ENCODE data around the gene COTL1.

COTL1 gene, protein sequence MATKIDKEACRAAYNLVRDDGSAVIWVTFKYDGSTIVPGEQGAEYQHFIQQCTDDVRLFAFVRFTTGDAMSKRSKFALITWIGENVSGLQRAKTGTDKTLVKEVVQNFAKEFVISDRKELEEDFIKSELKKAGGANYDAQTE
- 264 to 577 (median 459) reads per million in 18 experiments for total RNA-seq

DNA sequence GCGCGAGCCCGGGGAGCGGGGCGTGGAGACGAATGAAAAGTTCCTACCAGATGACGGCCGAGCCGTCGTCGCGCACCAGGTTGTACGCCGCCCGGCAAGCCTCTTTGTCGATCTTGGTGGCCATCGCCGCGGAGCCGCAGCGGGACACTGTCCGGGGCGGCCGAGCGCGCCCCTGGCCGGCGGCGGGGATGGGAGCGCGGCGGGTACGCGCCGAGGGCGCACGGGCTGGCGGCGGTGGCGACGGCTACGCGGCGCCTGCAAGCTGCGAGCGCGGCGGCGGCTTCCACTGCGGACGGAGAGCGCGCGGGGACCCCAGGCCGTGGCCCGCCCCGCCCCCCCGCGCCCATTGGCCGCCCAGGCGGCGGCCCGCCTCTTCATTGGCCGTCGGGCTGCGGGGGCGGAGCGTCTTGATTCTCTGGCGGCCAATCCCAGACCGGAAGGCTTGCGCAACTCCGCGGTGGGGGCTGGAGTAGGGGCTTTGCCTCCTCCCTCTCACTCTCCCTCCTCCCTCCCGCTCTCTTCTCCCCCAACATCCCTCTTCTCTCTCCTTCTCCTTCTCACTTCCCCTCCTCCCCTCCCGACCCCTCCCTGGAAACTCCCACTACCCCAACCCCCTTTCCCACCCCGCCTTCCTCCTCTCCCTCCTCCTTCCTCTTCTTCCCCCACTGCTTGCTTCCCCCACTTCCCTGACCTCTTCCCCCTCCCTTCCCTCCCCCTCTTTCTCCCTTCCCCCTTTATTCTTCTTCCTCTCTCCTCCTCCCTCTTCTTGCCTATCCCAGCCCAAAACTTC is at the start of gene COTL1:
Gene COTL1 (minus strand): TSS at position 288 of the 790 bp plus-strand sequence. CDS start 164 bp downstream, at position 124.
- DNase-seq: peak; percentile 98 to 99

DNA sequence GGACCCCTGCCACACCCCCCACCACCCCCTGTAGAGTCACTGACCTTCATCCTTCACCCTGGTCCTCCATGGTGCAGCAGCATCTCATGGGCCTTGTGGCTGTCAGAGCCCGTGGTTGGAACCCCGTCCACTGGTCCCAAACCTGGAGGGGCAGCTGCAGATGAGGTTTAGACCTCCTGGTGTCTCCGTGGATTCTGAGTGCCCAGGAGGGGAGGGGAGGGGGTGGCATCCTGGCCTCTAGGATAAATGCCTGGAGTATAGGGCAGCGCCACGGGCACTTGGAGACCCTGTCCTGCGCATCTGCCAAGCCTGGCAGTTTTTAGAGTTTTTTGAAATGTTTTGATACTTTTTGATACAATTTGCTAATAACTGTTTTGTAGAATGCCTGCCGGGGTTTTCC is 48.0 kb upstream of the COTL1 start:
- DNase-seq: no peak

DNA sequence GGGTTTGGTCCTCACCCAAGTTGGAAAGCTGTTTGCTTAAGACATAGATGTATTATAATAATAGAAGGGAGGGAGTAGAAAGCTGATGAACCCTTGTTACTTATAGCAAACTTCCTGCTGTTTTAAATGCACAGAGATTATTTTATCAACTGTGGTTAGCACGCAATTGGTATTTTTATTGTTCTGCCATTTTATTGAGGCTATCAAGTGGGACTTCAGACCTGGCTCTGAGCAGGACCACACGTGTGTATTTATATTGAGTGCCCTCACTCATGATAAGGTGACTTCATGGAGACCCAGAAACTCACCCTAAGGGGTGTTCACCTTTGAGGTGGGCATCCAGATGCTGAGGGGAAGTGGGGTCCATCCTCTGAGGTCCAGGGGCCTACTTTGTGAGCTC is 47.5 kb upstream of the COTL1 start:
- DNase-seq: no peak

DNA sequence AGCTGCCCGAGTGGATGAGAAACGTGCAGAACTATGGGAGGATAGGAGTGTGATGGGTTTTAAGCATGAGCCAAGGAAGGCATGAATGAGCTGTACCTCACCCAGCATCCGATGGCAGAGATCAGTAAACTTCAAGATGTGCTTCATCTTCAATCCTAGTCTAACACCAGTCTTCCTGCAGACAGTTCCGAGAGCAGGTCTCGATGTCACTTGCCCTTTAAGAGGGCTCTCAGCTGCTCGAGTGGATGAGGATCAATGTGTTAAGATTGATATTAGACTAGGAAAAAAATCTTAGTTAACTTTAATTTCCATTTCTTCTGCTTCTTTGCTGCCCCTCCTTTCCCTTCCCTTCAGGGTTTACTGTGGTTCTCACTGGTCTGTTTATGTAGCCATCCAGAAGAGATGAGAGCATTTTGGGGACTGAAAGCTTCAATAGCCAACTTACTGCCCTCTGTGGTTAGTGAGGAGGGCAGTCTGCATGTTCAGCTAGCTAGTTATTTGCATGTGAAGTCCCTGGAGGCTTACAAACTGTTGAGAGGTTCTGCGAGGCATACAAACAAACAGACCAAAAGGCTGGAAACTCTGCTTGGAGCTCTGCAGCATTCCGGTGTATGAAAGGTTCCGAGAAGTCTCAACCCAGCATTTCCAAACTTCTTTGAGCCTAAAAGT is 45.7 kb upstream of the COTL1 start:
- no peak for DNase-seq

DNA sequence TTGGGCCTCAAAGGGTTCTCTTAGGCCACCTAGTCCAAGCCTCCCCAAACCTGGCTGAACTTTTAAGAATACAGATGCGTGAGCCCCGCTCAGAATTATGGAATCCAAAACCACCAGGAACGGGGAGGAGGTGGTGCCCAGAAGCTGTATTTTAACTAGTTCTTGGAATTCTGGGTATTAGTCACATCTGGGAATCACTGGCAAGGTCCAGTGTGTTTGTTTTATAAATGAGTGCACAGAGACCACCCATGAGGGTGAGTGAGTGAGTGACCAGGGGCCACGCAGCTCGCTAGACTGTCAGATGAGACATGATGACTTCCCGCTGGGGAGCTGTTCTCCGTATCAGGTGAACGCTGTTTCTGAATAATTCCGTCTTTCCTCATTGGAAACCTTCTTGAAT is 44.6 kb upstream of the COTL1 start:
- no peak for DNase-seq

DNA sequence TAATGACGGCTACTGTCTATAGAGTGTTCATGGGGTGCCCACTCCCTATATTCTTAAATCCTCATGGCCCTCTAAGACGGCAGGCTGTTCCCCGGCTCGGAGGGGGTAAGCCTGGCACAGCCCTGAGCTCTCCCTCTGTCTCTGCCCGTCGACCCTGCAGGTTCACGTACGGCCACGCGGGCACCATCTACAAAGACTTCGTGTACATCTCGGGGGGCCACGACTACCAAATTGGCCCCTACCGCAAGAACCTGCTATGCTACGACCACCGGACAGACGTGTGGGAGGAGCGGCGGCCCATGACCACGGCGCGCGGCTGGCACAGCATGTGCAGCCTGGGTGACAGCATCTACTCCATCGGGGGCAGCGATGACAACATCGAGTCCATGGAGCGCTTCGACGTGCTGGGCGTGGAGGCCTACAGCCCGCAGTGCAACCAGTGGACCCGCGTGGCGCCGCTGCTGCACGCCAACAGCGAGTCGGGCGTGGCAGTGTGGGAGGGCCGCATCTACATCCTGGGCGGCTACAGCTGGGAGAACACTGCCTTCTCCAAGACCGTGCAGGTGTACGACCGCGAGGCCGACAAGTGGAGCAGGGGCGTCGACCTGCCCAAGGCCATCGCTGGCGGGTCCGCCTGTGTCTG is 43.7 kb upstream of the COTL1 start:
- DNase-seq: no peak

DNA sequence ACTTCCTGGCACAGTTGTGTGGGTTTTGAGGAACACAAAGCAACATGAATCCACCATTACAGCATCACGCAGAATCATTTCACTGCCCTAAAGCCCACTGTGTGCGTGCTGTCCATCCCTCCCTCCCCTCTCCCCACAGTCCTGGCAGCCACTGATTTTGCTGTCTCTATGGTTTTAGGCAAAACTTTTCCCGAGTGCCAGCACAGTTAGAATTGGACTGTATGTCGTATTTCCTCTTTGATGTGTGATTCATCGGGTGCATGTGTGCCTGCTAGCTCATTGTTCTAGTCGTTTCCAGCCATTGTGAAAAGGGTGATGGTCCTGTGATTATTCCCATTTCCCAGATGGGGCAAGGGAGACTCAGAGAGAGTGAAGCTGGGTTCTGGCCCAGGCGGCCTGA is 43.1 kb upstream of the COTL1 start:
- peak; percentile 12 to 50 for DNase-seq

DNA sequence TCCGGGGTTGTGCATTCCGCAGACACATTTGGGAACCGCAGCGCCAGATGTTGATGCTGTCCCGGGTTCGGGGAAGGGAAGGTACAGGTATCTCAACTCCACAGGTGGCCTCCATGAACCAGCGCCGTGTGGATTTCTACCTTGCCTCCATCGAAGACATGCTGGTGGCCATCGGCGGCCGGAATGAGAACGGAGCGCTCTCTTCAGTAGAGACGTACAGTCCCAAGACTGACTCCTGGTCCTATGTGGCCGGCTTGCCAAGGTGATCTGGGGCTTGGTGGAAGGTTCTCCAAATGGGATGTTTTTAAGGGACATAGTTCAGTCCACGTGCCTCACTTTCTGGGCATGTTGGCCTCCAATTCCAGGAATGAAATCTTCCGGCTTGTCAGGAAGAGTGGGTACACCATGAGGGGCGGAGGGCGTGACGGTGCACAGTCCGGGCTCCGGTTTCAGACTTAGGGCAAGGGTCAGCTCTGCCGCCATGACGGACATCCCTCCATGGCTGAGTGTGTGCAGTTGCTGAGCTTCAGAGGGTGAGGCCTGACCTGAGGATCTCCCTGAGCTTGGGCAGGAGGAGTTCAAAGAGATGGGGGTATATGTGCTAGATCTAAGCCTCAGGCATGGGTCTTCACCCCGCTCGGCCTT is 41.9 kb upstream of the COTL1 start:
- DNase-seq: no peak

DNA sequence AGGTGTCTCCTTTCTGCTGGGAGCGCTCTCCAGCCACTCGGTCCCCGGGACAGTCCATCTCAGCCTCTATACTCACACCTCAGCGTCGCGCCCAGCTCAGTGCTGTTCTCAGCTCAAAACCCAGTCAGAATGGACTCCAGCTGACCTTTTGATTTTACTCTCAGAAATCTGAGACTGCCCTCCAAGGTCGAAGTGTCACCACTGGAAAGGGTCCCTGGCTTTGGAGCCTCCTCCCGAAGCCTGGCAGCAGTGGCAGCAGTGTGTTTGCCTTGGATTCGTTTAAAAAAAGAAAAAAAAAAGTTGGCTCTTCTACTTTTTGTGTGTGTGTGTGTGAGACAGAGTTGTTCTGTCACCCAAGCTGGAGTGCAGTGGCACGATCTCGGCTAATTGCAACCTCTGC is 40.8 kb upstream of the COTL1 start:
- no peak for DNase-seq

DNA sequence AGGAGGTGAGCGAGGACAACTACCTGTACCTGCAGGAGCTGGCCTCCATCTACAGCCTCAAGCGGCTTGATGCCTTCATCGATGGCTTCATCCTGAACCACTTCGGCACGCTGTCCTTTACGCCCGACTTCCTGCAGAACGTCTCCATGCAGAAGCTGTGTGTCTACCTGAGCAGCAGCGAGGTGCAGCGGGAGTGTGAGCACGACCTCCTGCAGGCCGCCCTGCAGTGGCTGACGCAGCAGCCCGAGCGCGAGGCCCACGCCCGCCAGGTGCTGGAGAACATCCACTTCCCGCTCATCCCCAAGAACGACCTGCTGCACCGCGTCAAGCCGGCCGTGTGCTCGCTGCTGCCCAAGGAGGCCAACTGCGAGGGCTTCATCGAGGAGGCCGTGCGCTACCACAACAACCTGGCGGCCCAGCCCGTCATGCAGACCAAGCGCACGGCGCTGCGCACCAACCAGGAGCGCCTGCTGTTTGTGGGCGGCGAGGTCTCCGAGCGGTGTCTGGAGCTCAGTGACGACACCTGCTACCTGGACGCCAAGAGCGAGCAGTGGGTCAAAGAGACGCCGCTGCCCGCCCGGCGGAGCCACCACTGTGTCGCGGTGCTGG is 39.5 kb upstream of the COTL1 start:
- no peak for DNase-seq

DNA sequence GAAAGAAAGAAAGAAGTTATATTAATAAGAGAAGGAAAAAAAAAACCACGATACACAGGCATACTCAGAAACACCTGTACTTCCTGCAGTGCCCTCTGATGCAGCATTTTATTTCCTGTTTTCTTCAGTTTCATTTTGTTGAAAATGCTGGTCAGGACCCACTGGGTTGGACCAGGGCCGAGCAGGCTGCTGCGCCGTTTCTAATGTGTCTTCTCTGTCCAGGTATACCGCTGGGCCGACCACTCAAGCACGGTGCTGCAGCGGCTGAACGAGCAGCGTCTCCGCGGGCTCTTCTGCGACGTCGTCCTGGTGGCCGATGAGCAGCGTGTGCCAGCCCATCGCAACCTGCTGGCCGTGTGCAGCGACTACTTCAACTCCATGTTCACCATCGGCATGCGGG is 38.8 kb upstream of the COTL1 start:
- no peak for DNase-seq

DNA sequence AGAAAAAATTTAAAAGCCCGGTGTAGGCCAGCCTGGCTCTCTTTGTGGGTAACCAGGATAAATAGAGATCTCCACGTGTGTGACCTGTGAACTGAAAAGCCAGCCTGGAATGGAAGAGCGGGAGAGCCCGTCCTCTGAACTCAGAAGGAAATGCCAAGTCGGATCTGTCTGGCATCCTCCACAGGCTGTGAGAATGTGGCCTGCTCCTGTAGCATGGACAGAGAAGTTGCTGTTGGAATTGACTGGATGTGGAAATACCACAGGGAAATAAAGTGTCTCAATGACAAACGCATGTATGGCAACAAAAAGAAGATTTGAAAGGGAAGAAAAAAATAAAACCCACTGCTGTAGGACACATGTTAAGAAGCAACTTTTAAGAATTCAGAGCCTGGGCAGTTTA is 37.1 kb upstream of the COTL1 start:
- DNase-seq: no peak

DNA sequence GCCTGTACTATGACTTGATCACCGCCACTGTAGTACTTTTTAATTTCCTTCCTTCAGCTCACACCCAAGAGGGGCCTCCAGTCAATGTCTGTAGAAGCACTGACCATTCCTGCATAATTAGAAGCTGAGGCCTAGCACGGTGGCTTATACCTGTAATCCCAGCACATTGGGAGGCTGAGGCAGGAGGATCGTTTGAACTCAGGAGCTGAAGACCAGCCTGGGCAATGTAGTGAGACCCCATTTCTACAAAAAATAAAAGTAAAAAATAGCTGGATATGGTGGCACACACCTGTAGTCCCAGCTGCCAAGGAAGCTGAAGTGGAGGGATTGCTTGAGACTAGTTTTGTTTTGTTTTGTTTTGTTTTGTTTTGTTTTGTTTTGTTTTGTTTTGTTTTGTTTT is 36.4 kb upstream of the COTL1 start:
- DNase-seq: no peak

DNA sequence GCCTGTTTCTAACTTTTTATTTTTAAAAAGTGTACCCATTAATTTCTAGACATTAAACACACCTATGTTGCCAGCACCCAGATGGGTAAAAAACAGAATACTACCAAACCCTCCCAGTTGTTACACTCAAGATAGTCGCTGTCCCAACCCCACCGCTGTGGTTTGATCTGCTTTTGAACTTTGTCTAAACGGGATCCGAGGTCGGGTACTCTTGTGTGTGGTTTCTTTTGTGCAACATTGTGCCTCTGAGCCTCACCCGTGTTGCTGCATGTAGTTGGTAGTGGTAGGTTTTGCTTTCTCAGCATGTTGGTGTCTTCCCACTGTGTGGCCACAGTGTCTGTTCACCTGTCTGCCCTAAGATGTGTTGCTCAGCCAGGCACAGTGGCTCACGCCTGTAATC is 34.7 kb upstream of the COTL1 start:
- DNase-seq: no peak

DNA sequence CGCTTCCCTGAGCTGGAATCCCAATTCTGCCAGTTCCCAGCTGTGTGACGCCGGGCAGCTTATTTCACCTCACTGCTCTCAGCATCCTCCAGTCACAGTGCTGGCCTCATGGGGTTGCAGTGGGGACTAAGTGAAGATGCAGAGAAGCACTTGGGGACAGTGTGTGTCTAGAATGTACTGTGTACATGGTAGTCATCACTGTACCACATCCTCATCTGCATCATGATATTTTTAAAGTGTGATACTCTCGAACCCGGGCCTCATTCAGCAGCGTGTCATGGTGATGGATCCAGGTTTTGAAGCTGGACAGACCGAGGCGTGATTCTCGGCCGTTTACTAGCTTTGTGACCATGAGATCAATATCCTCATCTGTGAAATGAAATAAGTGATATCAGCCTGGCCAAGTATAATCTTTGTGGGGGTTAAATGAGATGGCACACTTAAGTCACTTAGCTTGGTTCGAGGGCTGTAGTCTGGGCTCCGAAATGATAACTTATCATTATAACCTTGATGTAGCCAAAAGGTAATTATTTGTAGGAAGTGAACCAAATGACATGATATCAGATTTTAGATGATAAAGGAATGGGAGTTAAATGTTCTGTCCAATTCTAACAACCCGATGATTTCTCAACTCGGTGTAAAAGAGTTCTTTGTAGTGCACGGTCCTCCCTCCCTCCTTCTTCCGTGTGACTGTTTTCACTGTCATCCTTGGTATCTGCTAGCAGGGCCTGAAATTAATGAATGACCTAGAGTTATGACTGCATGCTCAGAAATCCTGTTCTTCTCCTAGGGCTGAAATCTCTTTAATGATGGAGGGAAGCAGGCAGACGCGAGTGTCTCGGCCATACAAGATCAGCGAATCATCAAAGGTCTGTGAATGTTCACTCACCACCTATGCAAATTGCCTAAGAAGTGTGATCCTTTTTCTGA is 32.4 kb upstream of the COTL1 start:
- no peak for DNase-seq

DNA sequence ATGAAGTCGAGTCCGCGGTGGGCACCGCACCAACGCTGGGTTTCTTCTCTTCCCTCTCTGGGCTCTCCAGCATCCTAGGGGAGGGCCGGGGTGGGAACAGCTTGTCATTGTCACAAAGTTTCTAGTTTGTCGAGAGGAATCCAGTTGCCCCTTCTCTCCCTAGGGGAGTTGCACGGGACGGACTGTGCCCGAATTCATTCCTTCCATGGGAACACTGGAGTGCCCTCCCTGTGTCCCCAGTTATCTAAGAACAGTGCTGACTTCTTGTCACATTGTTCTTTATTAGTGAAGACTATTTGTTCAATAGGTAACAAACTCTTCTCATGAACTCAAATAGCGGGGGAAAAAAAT is 31.6 kb upstream of the COTL1 start:
- DNase-seq: no peak

DNA sequence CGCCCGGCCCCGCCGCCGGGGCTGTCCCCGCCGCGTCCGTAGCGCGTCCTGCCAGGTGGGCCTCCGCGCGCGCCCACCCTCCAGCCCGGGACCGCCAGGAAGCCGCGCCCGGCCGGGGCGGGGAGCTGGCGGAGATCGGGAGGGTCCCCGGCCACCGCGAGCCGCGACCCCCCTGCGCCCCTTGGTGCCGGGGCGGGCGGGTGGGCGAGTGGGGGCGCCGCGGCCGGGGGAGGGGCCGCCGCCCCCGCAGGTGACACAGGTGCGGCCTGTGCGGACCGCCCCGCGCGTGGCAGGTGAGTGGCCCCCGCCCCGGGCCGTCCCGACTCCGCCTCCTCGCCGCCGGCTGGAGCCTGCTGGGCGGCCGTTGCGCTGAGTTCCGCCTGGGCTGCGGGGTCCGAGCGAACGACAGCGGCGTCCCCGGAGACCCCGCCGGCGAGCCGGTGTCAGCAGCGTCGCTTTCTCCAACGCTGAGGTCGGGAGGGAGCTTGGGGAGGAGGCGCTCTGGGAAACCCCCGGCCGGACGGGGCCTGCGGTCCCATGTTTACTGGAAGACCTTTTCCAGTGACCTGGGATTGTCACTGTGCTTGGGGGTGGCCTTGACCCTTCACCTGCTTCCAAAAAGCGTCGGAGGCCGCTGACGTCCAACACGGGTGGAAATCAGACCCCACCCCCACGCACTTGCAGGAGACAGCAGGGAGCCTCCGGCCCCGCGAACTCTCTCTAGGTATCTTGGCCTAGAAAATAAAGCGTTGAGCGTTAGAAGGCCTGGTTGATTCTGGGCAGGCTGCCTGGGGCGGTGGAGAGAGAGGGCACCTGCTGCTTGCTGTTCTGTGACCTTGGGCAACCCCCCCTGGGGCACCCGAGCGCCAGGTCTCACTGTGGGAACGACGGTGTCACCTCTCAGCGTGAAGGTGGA is 31.0 kb upstream of the COTL1 start:
- peak in 1 of 2 donors; percentile 48 for DNase-seq

DNA sequence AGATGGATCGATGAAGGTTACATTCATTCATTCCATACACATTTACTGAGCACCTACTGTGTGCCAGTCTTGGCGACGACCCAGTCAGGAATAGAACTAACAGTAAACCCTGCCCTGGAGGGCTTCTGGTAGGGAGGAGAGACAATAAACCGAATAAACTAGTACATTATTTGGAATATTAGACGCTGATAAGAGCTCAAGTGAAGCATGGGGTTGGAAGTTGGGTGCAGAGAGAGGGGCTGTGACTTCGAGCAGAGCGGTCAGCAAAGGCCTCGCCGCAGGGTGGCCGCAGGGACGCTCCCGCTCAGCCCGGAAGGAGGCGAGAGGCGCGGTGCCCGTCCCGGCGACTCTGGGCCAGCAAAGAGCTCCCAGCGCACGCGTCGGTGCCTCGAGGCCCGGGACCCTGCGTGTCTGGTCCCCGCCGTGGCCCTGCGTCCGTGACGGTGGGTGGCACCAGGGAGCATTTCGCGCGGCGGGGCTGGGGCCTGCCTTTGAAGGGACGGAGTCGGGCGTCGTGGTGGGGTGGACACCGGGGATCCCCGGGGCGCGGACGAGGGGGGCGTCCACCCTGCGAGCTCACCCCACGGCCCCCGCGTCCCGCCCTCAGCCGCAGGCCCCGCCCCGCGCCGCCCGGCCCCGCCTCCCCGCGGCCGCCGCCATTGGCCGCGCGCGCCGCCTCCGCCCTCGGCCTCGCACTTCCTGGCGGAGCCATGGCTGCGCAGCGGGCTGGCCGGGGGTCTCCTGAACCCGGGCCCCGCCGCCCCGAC is 30.1 kb upstream of the COTL1 start, which contains the start of gene KLHL36:
Gene KLHL36 (plus strand): TSS at position 684 of the 767 bp plus-strand sequence. CDS start 2,357 bp downstream, outside the sequence.
- DNase-seq: peak; percentile 32 to 72

DNA sequence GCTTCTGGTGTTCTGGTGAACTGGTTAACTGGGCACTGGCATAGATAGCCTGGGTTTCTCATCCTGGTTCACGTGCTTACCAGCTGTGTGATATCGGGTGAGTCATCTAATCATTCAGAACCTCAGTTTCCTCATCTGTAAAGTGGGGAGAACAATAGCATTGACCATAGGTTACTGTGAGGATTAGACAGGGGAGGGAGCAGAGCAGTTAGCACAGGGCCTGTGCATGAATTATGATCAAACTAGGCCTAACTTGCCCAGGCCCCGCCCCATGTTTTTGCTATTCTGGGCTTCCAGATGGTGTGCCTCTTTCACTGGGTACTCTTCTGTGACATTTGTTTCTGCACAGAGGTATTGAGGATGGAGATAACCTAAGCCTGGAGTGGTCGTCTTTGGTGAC is 25.8 kb upstream of the COTL1 start:
- DNase-seq: no peak

Measured in inflammatory macrophage (primary cell).